BE2C (cell line): Measurements from ENCODE around the gene DYNC2H1.

Experiments used
- DNase-seq: peaks from one replicate; pipeline ENCODE4 v3.0.0-alpha.2; 2020
- H3K27me3 ChIP-seq: fragments of 250-450 bp; sonication (Bioruptor Pico); 2 replicates; pipeline ENCODE4 v1.5.1; 2020; ENCODE audit warnings: mild to moderate bottlenecking
- H3K36me3 ChIP-seq: fragments of 250-450 bp; sonication (Bioruptor Pico); 2 replicates; pipeline ENCODE4 v1.5.1; 2020; ENCODE audit warnings: mild to moderate bottlenecking
- H3K4me1 ChIP-seq: fragments of 250-450 bp; sonication (Bioruptor Pico); 2 replicates; pipeline ENCODE4 v1.5.1; 2020
- H3K4me3 ChIP-seq: 2 replicates; pipeline ENCODE4 v1.5.1; 2011; ENCODE audit warnings: low read depth, low read length
- H3K9me3 ChIP-seq: fragments of 250-450 bp; sonication (Bioruptor Pico); 2 replicates; pipeline ENCODE4 v1.5.1; 2020
- CTCF ChIP-seq: IDR thresholded peaks from 2 replicates; pipeline ENCODE4 v1.5.1; 2012; ENCODE audit warnings: mild to moderate bottlenecking, low read depth, low read length

The DYNC2H1 gene

DNA sequence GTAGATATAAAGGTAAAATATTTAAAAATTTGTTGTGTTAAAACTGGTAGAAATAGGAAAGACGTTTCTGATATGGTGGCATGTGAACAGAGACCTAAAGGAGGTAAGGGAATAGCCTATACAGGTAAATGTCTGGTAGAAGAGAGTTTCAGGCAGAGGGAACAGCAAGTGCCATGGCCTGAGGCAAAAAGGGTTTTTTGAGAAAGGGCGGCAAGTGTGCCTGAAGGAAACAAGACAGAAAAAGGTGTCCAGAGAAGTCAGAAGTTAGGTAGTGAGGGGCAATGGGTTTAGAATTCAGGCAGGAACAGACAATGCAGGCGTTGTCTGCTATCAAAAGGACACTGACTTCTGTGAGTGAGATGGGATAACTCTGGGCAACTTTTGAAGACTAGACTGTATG lies 339.7 kb downstream of the DYNC2H1 start:
- H3K27me3 ChIP-seq, result no peaks in the 10 kb centered on the region
- no peaks in the 10 kb centered on the region for H3K9me3 ChIP-seq
- DNase-seq, result no peak
- H3K36me3 ChIP-seq, result no peaks in the 10 kb centered on the region
- TF ChIP-seq CTCF, result no peak
- H3K4me3 ChIP-seq, result no peak overlapping the region
- H3K4me1 ChIP-seq, result no peaks in the 10 kb centered on the region; the same call in 1 of the 2 replicates

DNA sequence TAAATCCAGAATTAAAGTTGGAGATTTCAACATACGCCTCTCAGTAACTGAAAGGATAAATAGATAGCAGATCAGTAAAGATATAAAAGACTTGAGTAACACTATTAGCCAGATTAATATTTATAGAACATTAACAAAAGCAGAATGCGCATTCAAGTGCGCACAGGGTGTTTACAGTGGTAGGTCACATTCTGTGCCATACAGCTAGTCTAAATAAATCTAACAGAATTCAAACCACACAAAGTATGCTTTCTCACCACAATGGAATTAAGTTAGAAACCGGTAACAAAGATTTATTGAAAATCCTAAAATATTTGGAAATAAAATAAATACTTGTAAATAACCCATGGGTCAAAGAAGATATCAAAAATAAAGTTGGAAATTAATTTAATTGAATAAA lies 341.0 kb downstream of the DYNC2H1 start:
- no peak overlapping the region for H3K4me3 ChIP-seq
- no peaks in the 10 kb centered on the region for H3K9me3 ChIP-seq
- no peak for TF ChIP-seq CTCF
- H3K36me3 ChIP-seq, result no peaks in the 10 kb centered on the region
- no peak for DNase-seq
- H3K4me1 ChIP-seq, result no peaks in the 10 kb centered on the region; the same call in 1 of the 2 replicates
- H3K27me3 ChIP-seq, result no peaks in the 10 kb centered on the region

GRCh38 chr11:103453126-103453525 lies 343.9 kb downstream of the DYNC2H1 start:
- no peaks in the 10 kb centered on the region; the same call in 1 of the 2 replicates for H3K4me1 ChIP-seq
- no peaks in the 10 kb centered on the region for H3K9me3 ChIP-seq
- DNase-seq, result no peak
- no peak for TF ChIP-seq CTCF
- no peak overlapping the region for H3K4me3 ChIP-seq
- no peaks in the 10 kb centered on the region for H3K36me3 ChIP-seq
- no peaks in the 10 kb centered on the region for H3K27me3 ChIP-seq

- TF ChIP-seq CTCF, result no peak
- H3K4me3 ChIP-seq, result no peak overlapping the region
- H3K9me3 ChIP-seq, result no peaks in the 10 kb centered on the region
- no peaks in the 10 kb centered on the region for H3K27me3 ChIP-seq
- no peaks in the 10 kb centered on the region; the same call in 1 of the 2 replicates for H3K4me1 ChIP-seq
- no peaks in the 10 kb centered on the region for H3K36me3 ChIP-seq
- DNase-seq, result no peak
Measured at GRCh38 chr11:103453915-103454709, 344.9 kb downstream of the DYNC2H1 start.

GRCh38 chr11:103464420-103464819 lies 355.2 kb downstream of the DYNC2H1 start:
- no peak for TF ChIP-seq CTCF
- no peaks in the 10 kb centered on the region for H3K27me3 ChIP-seq
- H3K4me1 ChIP-seq, result peaks cover 8% of the 10 kb centered on the region
- DNase-seq, result no peak
- no peaks in the 10 kb centered on the region for H3K9me3 ChIP-seq
- no peaks in the 10 kb centered on the region for H3K36me3 ChIP-seq
- H3K4me3 ChIP-seq, result no peak overlapping the region

DNA sequence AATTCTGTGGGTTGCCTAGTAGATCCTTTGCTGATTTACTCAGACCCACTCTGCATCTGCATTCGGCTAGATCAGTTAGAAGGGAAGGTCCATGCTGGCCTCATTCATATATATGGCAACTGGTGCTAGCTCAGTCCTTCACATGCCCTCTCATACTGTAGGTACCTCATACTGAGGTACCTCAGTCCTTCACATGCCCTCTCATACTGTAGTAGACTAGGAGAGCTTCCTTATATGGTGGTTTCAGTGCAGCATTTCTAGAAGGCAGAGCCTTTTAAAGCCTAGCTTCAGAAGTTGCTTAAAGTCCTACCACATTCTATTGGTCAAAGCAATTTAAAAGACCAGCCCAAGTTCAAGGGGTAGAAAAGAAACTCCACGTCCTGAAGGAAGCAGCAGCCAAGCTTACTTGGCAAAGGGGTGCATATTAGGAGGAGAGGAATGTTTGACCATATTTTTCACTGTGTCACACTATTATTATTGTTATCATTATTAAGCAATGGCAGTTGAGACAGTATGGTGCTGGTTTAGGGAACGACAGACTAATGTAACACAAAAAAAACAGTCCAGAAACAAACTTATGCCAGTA lies 356.4 kb downstream of the DYNC2H1 start:
- Histone ChIP-seq H3K27me3 (no peaks in the 10 kb centered on the region), H3K36me3 (no peaks in the 10 kb centered on the region), H3K4me1 (peaks cover 8% of the 10 kb centered on the region), H3K9me3 (no peaks in the 10 kb centered on the region), H3K4me3 (no peak overlapping the region)
- TF ChIP-seq CTCF, result no peak
- no peak for DNase-seq
